GM18517 (cell line): ENCODE data around the gene PRRC2B.

ENCODE experiments used
- ATAC-seq: cut with Tn5 transposase; IDR thresholded peaks from one replicate; pipeline ENCODE4 v1.9.1; 2021; ENCODE audit warnings: mild to moderate bottlenecking, moderate library complexity; ENCODE audit not compliant: unreplicated experiment

Gene PRRC2B

GRCh38 chr9:131406563-131407436 lies 12.9 kb downstream of the PRRC2B start:
- ATAC-seq: no peak

DNA sequence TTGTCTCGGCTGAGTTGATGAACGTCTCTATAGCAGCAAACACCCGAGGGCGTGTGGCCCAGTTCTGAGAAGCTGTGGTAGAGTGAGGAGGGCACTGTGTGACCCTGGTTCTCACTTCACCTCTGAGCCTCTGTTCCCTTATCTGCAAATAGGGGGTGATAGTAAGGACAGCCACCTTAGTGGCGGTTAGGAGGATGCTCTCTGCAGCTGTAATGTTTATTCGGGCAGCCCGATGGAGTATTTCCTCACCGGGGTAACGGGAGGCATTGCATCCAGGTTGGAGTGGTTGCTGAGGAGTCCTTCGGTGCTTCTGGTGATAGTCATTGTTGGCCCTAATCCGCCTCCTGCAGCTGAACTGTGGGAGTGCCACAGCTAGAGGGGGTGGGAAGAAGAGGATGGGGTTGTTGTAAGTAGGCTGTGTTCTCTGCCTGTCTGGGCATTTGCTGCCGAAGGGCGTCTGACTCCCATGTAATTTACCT lies 13.9 kb downstream of the PRRC2B start:
- no peak for ATAC-seq

- no peak for ATAC-seq
These were observed 15.6 kb downstream of the PRRC2B start for GRCh38 chr9:131409458-131409992.

DNA sequence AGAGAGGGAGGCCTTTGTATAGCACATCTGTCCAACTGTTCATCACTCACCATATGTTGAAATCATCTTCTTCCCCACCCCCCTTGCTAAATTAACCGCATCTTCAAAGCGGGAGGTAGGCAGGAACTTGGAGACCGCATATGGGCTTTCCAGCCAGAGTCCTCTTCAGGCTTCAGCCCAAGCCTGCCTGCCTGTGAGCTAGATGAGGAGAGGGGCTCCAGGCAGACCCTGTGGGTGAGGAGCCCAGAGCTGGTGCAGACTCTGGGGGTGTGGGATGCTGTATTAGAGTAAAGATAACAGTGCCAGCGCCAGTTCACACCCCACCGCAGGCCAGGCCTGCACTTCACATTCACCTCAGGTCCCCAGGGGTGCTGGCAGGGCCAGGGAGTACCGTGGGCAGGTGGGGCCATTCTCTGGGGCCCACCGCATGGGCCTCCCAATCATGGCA lies 16.2 kb downstream of the PRRC2B start:
- no peak for ATAC-seq

DNA sequence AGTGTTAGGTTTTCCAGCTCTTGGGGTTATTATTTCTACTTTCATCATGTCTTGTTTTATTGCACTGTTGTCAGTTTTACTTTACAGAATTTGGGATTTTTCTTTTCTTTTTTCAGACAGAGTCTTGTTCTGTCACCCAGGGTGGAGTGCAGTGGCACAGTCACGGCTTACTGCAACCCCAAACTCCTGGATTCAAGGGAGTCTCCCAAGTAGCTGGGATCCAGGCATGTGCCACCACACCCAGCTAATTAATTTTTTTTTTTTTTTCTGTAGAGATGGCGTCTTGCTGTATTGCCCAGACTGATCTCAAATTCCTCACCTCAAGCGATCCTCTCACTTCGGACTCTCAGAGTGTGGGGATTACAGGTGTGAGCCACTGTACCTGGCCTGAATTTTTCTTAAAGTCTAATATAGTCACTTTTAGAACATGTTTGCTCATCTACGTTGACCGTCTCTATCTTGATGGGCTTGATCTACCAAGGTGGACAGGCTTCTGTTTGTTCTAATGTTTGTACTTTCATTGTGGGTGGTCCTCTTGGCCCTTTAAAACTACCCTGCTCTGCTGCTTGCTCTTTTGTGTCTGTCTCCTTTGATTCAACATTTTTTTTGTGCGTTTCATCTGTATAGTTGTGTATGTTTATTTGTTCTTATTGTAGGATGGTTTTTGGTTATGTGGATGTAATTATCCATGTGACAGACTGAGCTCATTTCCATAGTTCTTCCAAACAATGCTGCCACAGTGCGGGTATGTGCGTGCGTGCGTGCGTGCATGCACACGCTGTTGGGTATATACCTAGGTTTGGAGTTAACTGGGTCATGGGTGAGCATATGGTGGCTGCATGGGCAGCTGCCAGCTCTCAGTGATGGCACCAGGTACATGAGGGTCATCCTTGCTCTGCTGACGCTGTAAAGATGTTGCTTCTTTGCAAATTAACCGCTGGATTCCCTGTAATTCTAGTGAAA lies 18.1 kb downstream of the PRRC2B start:
- no peak for ATAC-seq

DNA sequence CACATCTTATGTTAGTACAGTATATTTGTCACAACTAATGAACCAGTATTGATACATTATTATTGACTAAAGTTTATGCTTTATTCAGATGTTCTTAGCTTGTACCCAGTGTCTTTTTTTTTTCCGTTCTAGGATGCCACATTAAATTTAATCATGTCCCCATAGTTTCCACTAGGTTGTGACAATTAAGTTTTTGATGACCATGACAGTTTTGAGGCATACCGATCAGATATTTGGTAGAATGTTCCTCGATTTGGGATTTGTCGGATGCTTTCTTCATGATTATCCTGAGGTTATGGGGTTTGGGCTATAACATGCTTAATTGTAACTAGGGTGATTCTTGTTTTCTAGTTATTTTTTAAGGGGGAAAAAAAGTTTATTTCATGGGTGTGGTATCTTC lies 22.6 kb downstream of the PRRC2B start:
- no peak for ATAC-seq

- no peak for ATAC-seq
These were observed 23.6 kb downstream of the PRRC2B start for GRCh38 chr9:131417264-131418142.

DNA sequence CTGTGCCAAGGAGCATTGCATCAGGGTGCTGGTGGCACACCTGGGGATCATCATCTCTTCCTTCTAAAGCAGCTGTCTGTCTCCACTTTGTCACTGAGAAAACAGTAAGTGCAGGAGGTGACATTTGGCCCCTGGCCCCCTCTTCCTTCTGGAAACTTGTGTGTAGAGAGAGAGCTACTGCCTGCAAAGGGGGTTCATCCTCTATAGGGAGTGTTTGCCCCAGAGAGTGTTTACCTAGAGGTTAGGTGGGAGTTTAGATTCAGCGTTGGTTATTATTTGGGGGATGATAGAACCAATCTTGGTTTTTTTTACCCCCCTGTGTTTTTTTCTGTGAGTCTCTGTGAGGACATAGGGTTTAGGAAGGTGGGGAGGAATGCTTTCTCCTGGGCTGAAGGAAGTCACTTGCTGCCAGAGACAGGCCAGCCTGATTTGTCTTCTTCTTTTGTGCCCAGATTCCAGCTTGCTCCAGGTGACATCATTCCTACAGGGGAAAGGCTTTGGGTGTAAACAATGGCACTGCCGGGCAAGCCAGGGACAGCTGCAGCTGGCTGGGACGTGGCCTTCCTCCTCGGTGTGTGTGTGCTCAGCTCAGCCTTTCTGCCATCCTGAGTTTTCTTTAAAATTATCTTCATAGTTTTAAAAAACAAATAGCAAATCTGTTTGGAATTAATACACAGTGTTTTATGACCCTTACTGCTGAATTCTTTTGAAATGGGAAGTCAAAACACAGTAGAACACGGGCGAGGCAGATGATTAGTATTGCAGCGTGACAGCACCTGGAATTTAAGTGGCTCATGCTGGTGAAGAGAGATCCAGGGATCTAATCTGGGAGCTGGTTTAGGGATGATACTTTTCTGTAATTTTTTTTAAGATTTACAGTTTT lies 24.5 kb downstream of the PRRC2B start:
- ATAC-seq: no peak

DNA sequence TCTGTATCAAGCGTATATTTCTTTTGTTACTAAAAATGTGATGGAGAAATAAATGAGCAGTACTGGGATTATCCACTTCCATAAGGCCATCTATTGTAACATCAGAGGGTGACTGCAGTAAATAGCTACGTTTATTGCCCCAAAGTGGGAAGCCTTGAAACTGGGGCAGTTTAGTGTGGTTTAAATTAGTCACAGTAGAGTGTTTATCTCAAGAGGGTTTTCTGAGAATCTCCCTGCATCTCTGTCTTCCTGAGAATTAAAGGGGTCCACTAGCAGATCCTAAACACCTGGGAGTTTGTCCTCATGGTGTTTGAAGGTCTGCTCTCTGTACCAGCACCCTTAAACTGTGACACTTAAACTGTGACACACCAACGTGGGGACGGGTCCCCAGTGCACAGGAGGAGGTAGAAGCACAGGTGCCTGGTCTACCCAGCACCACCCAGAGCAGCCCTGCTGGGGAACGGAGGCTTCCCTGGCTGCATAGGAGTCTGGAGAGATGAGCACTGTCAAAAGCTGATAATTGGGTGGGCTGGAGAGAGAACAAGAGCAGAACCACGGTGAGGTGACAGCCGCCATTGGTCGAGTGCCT lies 25.2 kb downstream of the PRRC2B start:
- ATAC-seq: no peak

GRCh38 chr9:131419716-131420115 lies 25.8 kb downstream of the PRRC2B start:
- ATAC-seq: no peak

DNA sequence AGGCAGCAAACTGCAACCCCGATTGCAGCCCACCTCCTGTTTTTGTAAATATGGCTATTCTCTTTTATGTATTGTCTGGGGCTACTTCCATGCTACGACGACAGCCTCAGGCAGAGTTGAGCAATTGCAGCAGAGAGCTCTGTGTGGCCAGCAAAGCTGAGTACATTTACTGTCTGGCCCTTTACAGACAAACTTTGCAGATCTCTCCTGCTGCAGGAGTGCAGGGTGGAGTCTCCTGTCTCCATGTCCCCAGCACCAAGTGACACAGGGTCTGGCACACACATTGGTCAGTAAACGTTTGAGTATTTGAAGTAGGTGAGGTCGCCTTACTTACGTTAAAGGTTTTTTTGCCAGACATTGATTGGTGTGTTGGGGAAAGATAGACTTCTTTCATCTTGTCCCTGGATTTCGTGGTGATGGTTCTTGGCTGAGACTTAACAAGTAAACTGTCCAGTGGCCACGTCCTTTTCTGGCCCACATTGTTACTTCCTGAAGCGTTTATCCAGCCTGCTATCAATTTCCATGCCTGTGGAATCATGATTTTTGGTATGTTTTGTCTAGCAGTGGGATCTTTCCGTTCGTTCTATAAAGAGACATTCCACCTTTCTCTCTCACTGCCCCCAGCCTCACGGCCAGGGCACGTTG lies 27.2 kb downstream of the PRRC2B start:
- no peak for ATAC-seq

GRCh38 chr9:131421691-131422090 lies 27.8 kb downstream of the PRRC2B start:
- no peak for ATAC-seq

GRCh38 chr9:131422241-131422792 lies 28.4 kb downstream of the PRRC2B start:
- ATAC-seq: no peak

GRCh38 chr9:131423171-131423581 lies 29.3 kb downstream of the PRRC2B start:
- ATAC-seq: no peak

DNA sequence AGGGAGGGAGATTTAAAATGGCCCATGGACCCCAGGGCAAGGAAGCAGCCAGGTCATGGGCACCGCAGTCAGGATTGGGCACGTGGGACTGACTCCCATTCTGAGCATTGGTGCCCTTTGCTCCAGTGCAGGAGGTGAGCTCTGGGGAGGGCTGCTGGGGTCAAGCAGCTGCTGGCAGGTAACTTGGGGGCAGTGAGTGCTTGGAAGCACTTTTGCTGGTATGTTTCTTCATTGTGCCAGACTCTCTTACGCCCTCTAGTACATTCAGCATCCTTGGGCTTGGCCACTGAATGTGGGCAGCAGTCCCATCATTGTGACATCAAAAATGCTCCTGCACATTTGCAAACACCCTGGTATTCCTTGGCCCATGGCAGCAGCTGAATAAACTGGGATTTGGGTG lies 32.7 kb downstream of the PRRC2B start:
- ATAC-seq: no peak

- no peak for ATAC-seq
These were observed 35.5 kb downstream of the PRRC2B start for GRCh38 chr9:131429121-131430012.

GRCh38 chr9:131432050-131432449 lies 38.2 kb downstream of the PRRC2B start:
- no peak for ATAC-seq
